MCF 10A (cell line): ENCODE results near the gene DPP9. TPM values are rescaled to one million over a fixed set of nuclear protein-coding genes. Genes with fewer than 3 reads are reported as not detected.

ENCODE experiments used
- BruUV-seq: library from RNA; stranded (reverse); fragments of 400-500 nt; replicated peaks from 2 replicates; lab custom pipeline; 2021; lab: Mats Ljungman, UMichigan
- CTCF ChIA-PET: fragments of 300-600 bp; sonication (Branson Sonifier 250); formaldehyde crosslinking; extraction: SDS; loops from one replicate; lab custom pipeline; 2021; ENCODE audit warnings: antibody characterized with exemption, inconsistent platforms; lab: Yijun Ruan, JAX
- POLR2A ChIA-PET: fragments of 300-600, 350-650 bp; sonication (Branson Sonifier 250); formaldehyde crosslinking; extraction: SDS; loops from one replicate; lab custom pipeline; 2020; ENCODE audit warnings: antibody characterized with exemption, inconsistent platforms; lab: Yijun Ruan, JAX
- DNase-seq: peaks from one replicate; pipeline ENCODE4 v3.0.0-alpha.2; 2018; ENCODE audit not compliant: unreplicated experiment
- H3K27ac Mint-ChIP-seq: one replicate; pipeline ENCODE4 v1.8.0; 2022; ENCODE audit warnings: mild to moderate bottlenecking, low read depth, mixed read lengths; ENCODE audit not compliant: unreplicated experiment
- H3K27me3 Mint-ChIP-seq: one replicate; pipeline ENCODE4 v1.8.0; 2022; ENCODE audit warnings: mixed read lengths; ENCODE audit not compliant: insufficient read depth, unreplicated experiment
- H3K36me3 Mint-ChIP-seq: one replicate; pipeline ENCODE4 v1.8.0; 2022; ENCODE audit warnings: mild to moderate bottlenecking, moderate library complexity, mixed read lengths; ENCODE audit not compliant: insufficient read depth, unreplicated experiment
- H3K4me1 Mint-ChIP-seq: one replicate; pipeline ENCODE4 v1.8.0; 2022; ENCODE audit warnings: mixed read lengths; ENCODE audit not compliant: insufficient read depth, unreplicated experiment
- H3K4me3 Mint-ChIP-seq: one replicate; pipeline ENCODE4 v1.8.0; 2022; ENCODE audit warnings: mild to moderate bottlenecking, moderate library complexity, mixed read lengths; ENCODE audit not compliant: unreplicated experiment
- H3K9me3 Mint-ChIP-seq: one replicate; pipeline ENCODE4 v1.8.0; 2022; ENCODE audit warnings: mixed read lengths; ENCODE audit not compliant: unreplicated experiment
- intact Hi-C: fragments of 100-400 bp; cut with micrococcal nuclease; formaldehyde crosslinking; loops from 2 replicates; pipeline ENCODE4 v1.14.1; 2022
- total RNA-seq: library from RNA; stranded (reverse); gene quantifications from 2 replicates; pipeline ENCODE4 v1.2.3, GENCODE V29; 2022
- TF ChIP-seq, protein P1 (sequence below): fragments of 200-600 bp; IDR thresholded peaks from one replicate; pipeline ENCODE4 v1.8.0; 2022; ENCODE audit warnings: antibody characterized with exemption, mild to moderate bottlenecking; ENCODE audit not compliant: unreplicated experiment

The DPP9 gene
- total RNA-seq, 1 experiment from 2014 or later = 90.6 TPM

- POLR2A ChIA-PET = interaction anchor here (1.0 kb wide), 1 partner anchor 10 kb away, joined by 3 read pairs; no protein-coding TSS in a partner anchor
- Mint-ChIP-seq H3K4me3 (no peak overlapping the region), H3K36me3 (peaks cover 73% of the 10 kb centered on the region), H3K27ac (no peak overlapping the region), H3K9me3 (no peaks in the 10 kb centered on the region), H3K4me1 (no peaks in the 10 kb centered on the region), H3K27me3 (no peaks in the 10 kb centered on the region)
- CTCF ChIA-PET = interaction anchor here (0.8 kb wide), 1 partner anchor 26 kb away, joined by 3 read pairs; no protein-coding TSS in a partner anchor
- TF ChIP-seq, protein P1, sequence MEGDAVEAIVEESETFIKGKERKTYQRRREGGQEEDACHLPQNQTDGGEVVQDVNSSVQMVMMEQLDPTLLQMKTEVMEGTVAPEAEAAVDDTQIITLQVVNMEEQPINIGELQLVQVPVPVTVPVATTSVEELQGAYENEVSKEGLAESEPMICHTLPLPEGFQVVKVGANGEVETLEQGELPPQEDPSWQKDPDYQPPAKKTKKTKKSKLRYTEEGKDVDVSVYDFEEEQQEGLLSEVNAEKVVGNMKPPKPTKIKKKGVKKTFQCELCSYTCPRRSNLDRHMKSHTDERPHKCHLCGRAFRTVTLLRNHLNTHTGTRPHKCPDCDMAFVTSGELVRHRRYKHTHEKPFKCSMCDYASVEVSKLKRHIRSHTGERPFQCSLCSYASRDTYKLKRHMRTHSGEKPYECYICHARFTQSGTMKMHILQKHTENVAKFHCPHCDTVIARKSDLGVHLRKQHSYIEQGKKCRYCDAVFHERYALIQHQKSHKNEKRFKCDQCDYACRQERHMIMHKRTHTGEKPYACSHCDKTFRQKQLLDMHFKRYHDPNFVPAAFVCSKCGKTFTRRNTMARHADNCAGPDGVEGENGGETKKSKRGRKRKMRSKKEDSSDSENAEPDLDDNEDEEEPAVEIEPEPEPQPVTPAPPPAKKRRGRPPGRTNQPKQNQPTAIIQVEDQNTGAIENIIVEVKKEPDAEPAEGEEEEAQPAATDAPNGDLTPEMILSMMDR = no peak
- no peak for DNase-seq
- intact Hi-C loops = no loop called here
- BruUV-seq = no TSS peak
Observed at GRCh38 chr19:4662020-4662695, 61.5 kb downstream of the DPP9 start.

DNA sequence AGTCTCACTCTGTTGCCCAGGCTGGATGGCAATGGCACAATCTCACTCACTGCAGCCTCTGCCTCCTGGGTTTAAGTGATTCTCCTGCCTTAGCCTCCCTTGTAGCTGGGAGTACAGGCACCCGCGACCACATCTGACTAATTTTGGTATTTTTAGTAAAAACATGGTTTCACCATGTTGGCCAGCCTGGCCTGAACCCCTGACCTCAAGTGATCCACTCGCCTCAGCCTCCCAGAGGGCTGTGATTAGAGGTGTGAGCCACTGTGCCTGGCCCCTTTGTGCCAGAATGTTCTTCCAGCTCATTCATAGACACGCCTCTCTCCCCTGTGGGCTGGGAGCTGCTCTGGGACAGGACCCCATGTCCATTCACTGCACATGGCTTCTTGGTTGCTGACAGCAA lies 62.6 kb downstream of the DPP9 start:
- POLR2A ChIA-PET = no interaction called here
- TF ChIP-seq, protein P1 = no peak
- Mint-ChIP-seq H3K4me1 (no peaks in the 10 kb centered on the region), H3K27me3 (no peaks in the 10 kb centered on the region), H3K9me3 (no peaks in the 10 kb centered on the region), H3K27ac (peak overlapping the region; percentile 59), H3K36me3 (peaks cover 70% of the 10 kb centered on the region), H3K4me3 (no peak overlapping the region)
- DNase-seq = no peak
- no TSS peak for BruUV-seq
- intact Hi-C loops = no loop called here
- CTCF ChIA-PET = no interaction called here

- Mint-ChIP-seq H3K27me3 (no peaks in the 10 kb centered on the region), H3K36me3 (peaks cover 63% of the 10 kb centered on the region), H3K27ac (no peak overlapping the region), H3K4me1 (no peaks in the 10 kb centered on the region), H3K9me3 (no peaks in the 10 kb centered on the region), H3K4me3 (no peak overlapping the region)
- BruUV-seq = no TSS peak
- intact Hi-C loops = no loop called here
- peak; percentile 48 for DNase-seq
- TF ChIP-seq, protein P1 = no peak
- CTCF ChIA-PET = interaction anchor here (0.5 to 1.3 kb wide), 3 partner anchors 24 to 1055 kb away, joined by 3 to 4 read pairs (median 3); no protein-coding TSS in a partner anchor
- POLR2A ChIA-PET = no interaction called here
Observed at GRCh38 chr19:4660181-4660791, 63.4 kb downstream of the DPP9 start.

DNA sequence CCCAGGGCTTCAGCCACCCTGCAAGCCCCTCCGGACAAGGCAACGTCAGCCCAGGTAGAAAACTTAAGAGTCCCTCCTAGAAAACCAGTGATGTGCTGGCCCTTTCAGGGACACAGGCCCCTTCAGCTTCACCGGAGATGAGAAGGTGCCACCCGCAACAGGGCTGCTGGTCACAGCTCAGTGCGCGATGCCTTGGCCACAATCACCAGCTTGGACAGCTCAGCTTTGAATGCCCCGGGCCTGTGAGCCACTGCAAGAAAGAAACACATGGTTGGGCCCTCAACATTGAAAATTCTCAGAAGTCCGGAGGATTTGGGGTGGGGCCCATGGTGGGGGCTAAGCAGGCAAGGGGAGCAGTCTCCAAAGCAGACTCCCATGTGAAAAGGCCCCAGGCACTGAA lies 65.8 kb downstream of the DPP9 start:
- POLR2A ChIA-PET = no interaction called here
- H3K4me1 Mint-ChIP-seq = no peaks in the 10 kb centered on the region
- no peak for DNase-seq
- no peak overlapping the region for H3K4me3 Mint-ChIP-seq
- TF ChIP-seq, protein P1 = no peak
- H3K27ac Mint-ChIP-seq = no peak overlapping the region
- no peaks in the 10 kb centered on the region for H3K9me3 Mint-ChIP-seq
- intact Hi-C loops = no loop called here
- H3K27me3 Mint-ChIP-seq = no peaks in the 10 kb centered on the region
- H3K36me3 Mint-ChIP-seq = peaks cover 52% of the 10 kb centered on the region
- CTCF ChIA-PET = interaction anchor here (0.6 kb wide), 1 partner anchor 12 kb away, joined by 4 read pairs; no protein-coding TSS in a partner anchor
- no TSS peak for BruUV-seq
